DOHH2 (cell line): ENCODE results near the gene UNC93B1.

Source experiments
- CTCF ChIP-seq: fragments of 200-600 bp; sonication (generic); IDR thresholded peaks from one replicate; pipeline ENCODE4 v1.5.1; 2014; ENCODE audit warnings: antibody characterized with exemption, mild to moderate bottlenecking, low read depth, low read length; ENCODE audit not compliant: poor library complexity, severe bottlenecking
- EZH2phosphoT487 ChIP-seq: fragments of 200-600 bp; sonication (generic); IDR thresholded peaks from 2 replicates; pipeline ENCODE4 v1.6.1; 2017; ENCODE audit warnings: borderline replicate concordance, mild to moderate bottlenecking, antibody characterized with exemption, low read length, moderate library complexity, mixed read lengths

- TF ChIP-seq CTCF (no peak), EZH2phosphoT487 (no peak)
Measured at GRCh38 chr11:68013611-68014156, 9.8 kb upstream of the UNC93B1 start.
